Measurements from ENCODE around the gene GGT5.

Gene GGT5

DNA sequence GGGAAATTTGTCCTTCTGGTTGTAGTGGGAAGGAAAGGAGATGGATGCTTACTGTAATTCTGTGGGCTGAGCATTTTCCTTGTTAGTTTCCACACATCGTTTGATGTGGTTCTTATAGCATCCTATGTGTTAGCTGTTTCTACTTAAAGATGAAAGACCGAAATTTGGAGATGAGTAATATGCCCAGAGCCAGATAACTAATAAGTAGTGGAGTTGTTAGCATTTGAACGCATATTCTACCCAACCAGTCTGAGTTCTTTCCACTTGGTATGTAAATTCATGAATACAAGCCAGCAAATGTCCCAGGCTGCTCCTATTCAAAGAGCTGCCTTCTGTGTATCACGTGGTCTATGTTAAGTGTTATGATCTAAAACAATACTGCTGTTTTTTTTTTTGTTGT lies 40.4 kb upstream of the GGT5 start:
- TF ChIP-seq TEAD4 (IDR thresholded peaks at IDR 0.05) (no peak), RAD21 (IDR thresholded peaks at IDR 0.05; ENCODE audit: low read depth) (no peak), TCF12 (IDR thresholded peaks at IDR 0.05; ENCODE audit: low read depth) (no peak), FOXM1 (IDR thresholded peaks at IDR 0.05; ENCODE audit: borderline replicate concordance, low read depth) (no peak), EP300 (IDR thresholded peaks at IDR 0.05; ENCODE audit: borderline replicate concordance) (no peak), CEBPB (IDR thresholded peaks at IDR 0.05) (no peak), YY1 (IDR thresholded peaks at IDR 0.05; ENCODE audit: low read depth) (no peak), EGR1 (IDR thresholded peaks at IDR 0.05) (no peak), CREB1 (IDR thresholded peaks at IDR 0.05; ENCODE audit: low read depth) (no peak), TAF1 (IDR thresholded peaks at IDR 0.05; ENCODE audit: low read depth) (no peak), ZBTB7A (IDR thresholded peaks at IDR 0.05; ENCODE audit: low read depth) (no peak)
- TF ChIP-seq, protein P1, sequence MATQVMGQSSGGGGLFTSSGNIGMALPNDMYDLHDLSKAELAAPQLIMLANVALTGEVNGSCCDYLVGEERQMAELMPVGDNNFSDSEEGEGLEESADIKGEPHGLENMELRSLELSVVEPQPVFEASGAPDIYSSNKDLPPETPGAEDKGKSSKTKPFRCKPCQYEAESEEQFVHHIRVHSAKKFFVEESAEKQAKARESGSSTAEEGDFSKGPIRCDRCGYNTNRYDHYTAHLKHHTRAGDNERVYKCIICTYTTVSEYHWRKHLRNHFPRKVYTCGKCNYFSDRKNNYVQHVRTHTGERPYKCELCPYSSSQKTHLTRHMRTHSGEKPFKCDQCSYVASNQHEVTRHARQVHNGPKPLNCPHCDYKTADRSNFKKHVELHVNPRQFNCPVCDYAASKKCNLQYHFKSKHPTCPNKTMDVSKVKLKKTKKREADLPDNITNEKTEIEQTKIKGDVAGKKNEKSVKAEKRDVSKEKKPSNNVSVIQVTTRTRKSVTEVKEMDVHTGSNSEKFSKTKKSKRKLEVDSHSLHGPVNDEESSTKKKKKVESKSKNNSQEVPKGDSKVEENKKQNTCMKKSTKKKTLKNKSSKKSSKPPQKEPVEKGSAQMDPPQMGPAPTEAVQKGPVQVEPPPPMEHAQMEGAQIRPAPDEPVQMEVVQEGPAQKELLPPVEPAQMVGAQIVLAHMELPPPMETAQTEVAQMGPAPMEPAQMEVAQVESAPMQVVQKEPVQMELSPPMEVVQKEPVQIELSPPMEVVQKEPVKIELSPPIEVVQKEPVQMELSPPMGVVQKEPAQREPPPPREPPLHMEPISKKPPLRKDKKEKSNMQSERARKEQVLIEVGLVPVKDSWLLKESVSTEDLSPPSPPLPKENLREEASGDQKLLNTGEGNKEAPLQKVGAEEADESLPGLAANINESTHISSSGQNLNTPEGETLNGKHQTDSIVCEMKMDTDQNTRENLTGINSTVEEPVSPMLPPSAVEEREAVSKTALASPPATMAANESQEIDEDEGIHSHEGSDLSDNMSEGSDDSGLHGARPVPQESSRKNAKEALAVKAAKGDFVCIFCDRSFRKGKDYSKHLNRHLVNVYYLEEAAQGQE (IDR thresholded peaks at IDR 0.05; ENCODE audit: low read depth), result no peak
- TF ChIP-seq, protein P2, sequence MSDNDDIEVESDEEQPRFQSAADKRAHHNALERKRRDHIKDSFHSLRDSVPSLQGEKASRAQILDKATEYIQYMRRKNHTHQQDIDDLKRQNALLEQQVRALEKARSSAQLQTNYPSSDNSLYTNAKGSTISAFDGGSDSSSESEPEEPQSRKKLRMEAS (IDR thresholded peaks at IDR 0.05), result no peak
- TF ChIP-seq, protein P3, sequence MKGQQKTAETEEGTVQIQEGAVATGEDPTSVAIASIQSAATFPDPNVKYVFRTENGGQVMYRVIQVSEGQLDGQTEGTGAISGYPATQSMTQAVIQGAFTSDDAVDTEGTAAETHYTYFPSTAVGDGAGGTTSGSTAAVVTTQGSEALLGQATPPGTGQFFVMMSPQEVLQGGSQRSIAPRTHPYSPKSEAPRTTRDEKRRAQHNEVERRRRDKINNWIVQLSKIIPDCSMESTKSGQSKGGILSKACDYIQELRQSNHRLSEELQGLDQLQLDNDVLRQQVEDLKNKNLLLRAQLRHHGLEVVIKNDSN (IDR thresholded peaks at IDR 0.05), result no peak

DNA sequence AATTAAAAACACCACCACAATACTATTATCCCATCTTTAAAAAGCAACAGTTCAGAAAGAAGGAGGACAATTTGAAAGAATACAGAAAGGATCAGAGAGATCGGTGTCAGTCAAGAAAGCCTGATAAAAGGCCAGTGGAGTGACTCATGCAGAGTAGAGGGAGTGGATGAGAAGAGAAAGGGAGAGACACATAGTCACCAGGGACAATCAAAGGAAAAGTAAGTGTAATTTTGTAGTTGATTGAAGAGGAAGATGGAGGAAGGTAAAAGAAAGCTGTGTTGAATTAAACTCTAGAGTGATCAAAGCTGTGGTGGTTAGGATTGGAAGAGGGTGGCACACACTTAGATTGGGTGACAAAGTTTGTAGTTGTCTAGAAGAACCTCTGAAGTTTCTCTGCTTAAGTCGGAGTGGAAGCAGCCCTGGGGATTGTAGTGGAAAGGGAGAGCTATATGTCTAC lies 39.9 kb upstream of the GGT5 start:
- no peak for TF ChIP-seq CREB1 (IDR thresholded peaks at IDR 0.05; ENCODE audit: low read depth)
- TF ChIP-seq, protein P3 (IDR thresholded peaks at IDR 0.05), result no peak
- no peak for TF ChIP-seq NFIC (IDR thresholded peaks at IDR 0.05)
- TF ChIP-seq, protein P2 (IDR thresholded peaks at IDR 0.05), result no peak
- TF ChIP-seq, protein P1 (IDR thresholded peaks at IDR 0.05; ENCODE audit: low read depth), result no peak
- no peak for TF ChIP-seq ZBTB7A (IDR thresholded peaks at IDR 0.05; ENCODE audit: low read depth)
- TF ChIP-seq EGR1 (IDR thresholded peaks at IDR 0.05), result no peak
- TF ChIP-seq YY1 (IDR thresholded peaks at IDR 0.05; ENCODE audit: low read depth), result no peak
- TF ChIP-seq TEAD4 (IDR thresholded peaks at IDR 0.05), result no peak
- no peak for TF ChIP-seq TCF12 (IDR thresholded peaks at IDR 0.05; ENCODE audit: low read depth)
- TF ChIP-seq CEBPB (IDR thresholded peaks at IDR 0.05), result no peak

DNA sequence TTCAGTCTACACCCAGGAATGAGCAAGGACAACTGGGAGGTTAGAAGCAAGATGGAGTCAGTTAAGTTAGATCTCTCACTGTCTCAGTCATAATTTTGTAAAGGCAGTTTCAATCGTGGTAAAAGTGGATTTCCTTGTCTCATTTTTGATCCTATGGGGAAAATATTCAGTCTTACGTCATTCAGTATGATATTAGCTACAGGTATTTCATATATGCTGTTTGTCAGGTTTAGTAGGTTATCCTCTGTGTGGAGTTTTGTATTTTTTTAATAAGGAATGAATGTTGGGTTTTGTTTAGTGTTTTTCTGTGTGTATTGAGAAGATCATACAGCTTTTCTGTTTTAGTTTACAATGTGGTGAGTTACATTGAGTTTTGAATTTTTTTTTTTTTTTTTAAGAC lies 37.5 kb upstream of the GGT5 start:
- no peak for TF ChIP-seq TAF1 (IDR thresholded peaks at IDR 0.05; ENCODE audit: low read depth)
- TF ChIP-seq RAD21 (IDR thresholded peaks at IDR 0.05; ENCODE audit: low read depth), result no peak
- peak; percentile 16; the same call in 1 of the 2 replicates for TF ChIP-seq TEAD4 (IDR thresholded peaks at IDR 0.05)

DNA sequence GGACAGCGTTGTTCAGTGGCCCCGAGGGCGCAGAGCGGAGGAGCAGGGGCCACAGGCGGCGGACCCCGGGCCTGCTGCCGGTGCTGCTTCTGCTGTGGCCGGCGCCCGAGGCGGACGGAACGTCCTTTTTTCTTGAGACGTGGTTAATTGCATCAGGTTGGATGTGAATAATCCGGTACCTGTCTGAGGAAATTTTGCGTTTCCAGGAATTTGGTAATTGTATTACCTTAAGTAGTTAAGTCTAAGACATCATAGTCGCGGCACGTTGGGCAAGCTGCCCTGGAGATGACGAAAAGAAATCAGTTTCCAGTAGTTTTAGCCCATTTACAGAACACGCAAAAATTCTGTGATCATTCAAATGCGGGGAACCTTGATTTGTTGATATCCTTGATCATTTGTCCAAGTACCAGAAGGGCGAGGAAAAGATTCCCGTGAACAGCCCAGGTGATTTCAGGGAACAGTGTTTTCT lies 26.5 kb upstream of the GGT5 start:
- TF ChIP-seq FOXM1 (IDR thresholded peaks at IDR 0.05; ENCODE audit: borderline replicate concordance, low read depth), result no peak
- TF ChIP-seq TCF12 (IDR thresholded peaks at IDR 0.05; ENCODE audit: low read depth), result no peak
- TF ChIP-seq ZBTB7A (IDR thresholded peaks at IDR 0.05; ENCODE audit: low read depth), result no peak
- TF ChIP-seq, protein P2 (IDR thresholded peaks at IDR 0.05), result no peak; the same call in 1 of the 2 replicates
- no peak for TF ChIP-seq TAF1 (IDR thresholded peaks at IDR 0.05; ENCODE audit: low read depth)
- TF ChIP-seq, protein P1 (IDR thresholded peaks at IDR 0.05; ENCODE audit: low read depth), result no peak
- no peak for TF ChIP-seq RAD21 (IDR thresholded peaks at IDR 0.05; ENCODE audit: low read depth)
- no peak for TF ChIP-seq TEAD4 (IDR thresholded peaks at IDR 0.05)
- no peak for TF ChIP-seq CEBPB (IDR thresholded peaks at IDR 0.05)
- TF ChIP-seq CREB1 (IDR thresholded peaks at IDR 0.05; ENCODE audit: low read depth), result no peak
- no peak for TF ChIP-seq EGR1 (IDR thresholded peaks at IDR 0.05)
- TF ChIP-seq YY1 (IDR thresholded peaks at IDR 0.05; ENCODE audit: low read depth), result no peak

Data from Ishikawa (cell line).